Caki2 (cell line): ENCODE measurements around the gene RAMAC. TPM values are rescaled to one million over a fixed set of nuclear protein-coding genes. Genes with fewer than 3 reads are reported as not detected.
"Not testable (repeated sequence)": the region's sequence is repeated elsewhere in the genome, so short reads cannot be mapped to it uniquely, and the experiment has no call there.

Source experiments
- DNase-seq: peaks from one replicate; pipeline ENCODE4 v3.0.0-alpha.2; 2015; ENCODE audit warnings: low read depth
- in situ Hi-C: cut with HindIII; loops from 2 replicates; pipeline ENCODE4 v1.10.0; 2016; ENCODE audit warnings: low sequenced_read_pairs, low pct_unique_long_range_greater_than_20kb, mixed read lengths
- total RNA-seq: library from RNA; depleted of rRNA; stranded (reverse); fragments of >200 nt; shearing (Covaris generic); gene quantifications from 2 replicates; pipeline ENCODE4 v1.2.3, GENCODE V29; 2014; ENCODE audit warnings: low replicate concordance; rRNA removed

The RAMAC gene
- 16.8 and 28.5 TPM in 2 replicates for total RNA-seq

DNA sequence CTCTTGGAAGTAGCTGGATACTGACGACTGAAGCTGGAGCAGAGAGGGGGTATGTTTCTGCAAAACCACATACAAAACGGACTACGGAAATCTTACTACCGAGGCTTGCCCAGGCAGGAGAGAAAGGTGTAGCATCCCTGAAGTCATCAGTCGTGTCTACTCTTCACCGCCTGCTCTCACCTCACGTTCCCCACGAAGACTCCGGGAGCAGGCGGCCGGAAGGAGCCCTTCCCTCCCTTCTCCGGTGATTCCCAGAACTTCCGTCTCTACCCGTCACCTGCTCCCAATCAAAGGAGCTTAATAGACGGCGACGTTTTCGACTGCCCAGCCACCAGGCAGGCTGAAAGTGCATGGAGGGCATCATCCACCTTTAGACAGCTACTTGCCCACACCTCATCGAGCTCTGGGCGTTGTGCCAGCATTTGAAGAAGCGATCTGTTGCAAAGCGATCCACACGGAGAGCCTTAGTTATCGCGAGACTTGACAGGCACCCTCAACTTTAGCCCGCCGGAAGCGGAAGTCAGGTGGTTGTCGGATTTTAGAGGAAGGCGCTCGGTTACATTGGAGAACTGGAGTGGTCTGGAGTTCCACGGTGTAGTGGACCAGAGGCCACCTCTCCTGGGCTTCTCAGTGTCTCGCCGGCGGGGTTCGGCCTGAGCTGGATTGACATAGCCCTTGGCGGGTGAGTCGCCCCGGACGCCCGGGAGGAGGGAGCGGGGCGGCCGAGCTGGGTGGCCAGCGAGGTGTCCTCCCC is at the start of gene RAMAC:
TSS of gene RAMAC (plus strand) at position 523 of the 754 bp plus-strand sequence. CDS start 2,809 bp downstream, outside the sequence.
- in situ Hi-C loops, result no loop called here
- DNase-seq, result peak; percentile 92

DNA sequence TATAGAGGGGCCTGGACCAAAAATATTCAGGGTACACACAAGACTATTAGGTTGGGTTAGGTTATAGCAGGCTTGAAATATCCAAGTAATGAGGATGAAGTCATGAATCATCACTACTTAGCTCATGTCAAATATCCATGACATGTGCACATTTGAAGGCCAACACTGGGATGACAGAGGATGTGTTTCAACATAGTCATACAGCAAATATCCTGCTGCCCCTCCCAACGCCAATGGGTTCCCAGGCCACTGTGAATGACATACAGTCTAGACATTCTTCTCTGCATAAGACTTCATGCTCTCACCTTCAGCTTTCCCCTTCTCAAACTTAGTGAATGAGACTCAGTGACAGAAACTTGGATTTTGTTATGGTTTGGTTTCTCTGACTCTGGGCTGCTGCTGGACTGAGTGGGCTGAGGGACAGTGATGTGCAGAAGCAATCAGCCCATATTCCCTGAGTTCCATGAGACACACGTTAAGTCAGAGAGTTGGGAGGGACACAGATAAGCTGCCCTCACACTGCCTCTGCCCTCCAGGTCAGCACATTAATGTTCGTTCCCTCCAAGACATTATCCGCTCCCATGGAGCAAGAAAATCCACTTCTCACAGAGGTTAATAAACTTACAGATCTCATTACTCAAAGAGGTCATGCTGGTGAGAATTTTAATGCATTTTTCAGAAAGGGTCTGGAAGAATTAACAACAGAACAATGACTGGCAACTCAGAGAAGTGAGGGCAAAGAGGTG is 48.9 kb upstream of the RAMAC start:
- no peak for DNase-seq
- in situ Hi-C loops, result no loop called here

DNA sequence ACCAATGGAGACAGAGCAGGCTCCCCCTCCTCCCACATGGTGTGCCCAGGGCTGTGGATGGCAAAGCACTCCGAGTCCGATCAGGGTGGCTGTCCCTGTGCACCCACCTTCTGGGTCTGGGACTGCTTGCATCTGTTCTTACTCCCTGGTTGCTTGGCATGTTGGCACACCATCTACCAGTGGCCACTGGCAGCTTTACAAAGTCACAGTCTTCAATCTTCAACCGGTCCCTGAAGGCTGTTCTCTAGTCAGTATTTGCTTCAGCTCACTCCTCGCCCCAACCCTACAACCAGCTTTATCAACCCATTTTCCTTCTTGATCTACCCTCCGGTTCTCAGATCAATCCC is 48.3 kb upstream of the RAMAC start:
- DNase-seq, result no peak
- in situ Hi-C loops, result no loop called here

DNA sequence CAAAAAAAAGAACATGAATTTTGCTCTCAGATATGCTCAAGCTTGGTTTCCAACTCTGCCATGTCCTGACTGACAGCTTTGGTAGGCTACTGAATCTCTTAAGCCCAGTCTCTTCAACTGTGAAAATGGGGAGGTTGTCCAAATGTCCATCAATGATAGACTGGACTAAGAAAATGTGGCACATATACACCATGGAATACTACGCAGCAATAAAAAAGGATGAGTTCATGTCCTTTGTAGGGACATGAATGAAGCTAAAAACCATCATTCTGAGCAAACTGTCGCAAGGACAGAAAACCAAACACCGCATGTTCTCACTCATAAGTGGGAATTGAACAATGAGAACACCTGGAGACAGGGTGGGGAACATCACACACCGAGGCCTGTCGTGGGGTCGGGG is 46.3 kb upstream of the RAMAC start:
- in situ Hi-C loops, DNase-seq: not testable (repeated sequence)

DNA sequence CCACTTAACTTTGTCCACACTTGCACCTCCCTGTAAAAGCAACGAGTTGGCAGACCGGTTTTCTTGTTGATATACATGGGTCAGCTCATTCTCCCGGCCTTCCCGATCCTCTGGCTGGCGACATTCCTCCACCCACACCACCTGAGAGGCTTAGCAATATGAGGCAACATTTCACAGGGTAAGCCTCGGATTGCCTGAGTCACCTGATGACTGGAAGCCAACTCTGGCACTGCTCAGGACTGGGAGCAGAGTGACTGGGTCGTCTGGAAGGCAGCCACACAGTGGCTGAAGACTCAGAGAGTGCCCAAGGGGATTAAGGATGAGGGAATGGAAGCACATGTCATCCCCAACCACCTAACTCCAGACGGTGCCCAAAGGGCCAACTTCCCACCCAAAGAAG is 43.3 kb upstream of the RAMAC start:
- in situ Hi-C loops, result no loop called here
- peak; percentile 80 for DNase-seq

DNA sequence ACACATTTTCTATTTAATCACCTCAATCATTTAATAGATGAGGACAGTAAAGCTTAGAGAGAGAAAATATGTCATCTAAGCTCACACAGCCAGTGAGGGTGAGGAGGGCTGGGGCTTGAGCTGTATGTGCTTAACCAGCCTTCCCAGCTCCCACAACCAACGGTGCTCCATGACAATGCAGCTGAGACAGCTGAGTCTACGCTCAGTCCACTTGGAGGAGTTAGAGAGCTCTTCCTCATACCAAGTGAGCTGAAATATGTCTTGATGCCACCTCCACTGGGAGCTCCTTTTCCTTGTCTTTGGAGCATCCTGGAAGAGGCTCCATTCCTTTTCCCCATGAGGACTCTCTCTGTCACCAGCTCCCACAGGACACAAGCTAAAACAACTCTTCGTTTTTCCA is 42.8 kb upstream of the RAMAC start:
- in situ Hi-C loops, result no loop called here
- peak; percentile 36 for DNase-seq

DNA sequence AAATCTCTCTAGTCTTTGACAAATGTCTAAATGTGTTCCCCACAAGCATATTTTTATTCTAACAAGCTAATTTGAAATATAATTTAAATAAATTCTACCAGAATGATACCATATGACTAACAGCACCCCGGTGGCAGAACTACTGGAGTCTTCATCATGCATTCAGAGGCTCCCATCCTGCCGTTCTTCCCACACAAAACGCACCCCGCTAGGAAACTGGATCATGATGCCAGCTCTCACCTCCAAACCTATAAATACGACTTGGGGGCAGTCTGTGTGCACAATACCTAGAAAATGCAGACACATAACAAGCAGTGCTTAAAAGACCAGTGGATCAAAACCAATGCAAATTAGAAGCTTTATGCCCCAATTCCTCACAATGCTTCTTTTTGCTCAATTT is 42.0 kb upstream of the RAMAC start:
- in situ Hi-C loops, result no loop called here
- no peak for DNase-seq

DNA sequence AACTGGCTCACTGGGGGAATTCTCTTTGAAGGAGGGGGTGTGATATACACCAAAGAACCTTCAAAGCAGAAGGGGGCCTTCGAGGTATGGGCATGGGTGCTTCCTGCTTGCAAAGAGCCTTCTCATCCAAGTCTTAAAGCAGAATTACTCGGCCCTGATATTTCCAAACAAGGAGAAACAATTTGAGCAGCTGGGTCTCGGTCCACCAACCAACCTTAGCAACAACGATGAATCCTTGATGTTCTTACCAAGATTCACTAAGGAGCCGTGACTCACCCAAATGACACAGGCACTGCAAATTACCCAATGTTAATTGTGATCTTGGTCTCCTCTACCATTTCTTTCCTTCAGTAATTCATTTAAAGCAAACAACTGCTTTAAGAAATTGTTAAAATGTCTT is 41.2 kb upstream of the RAMAC start:
- in situ Hi-C loops, result no loop called here

DNA sequence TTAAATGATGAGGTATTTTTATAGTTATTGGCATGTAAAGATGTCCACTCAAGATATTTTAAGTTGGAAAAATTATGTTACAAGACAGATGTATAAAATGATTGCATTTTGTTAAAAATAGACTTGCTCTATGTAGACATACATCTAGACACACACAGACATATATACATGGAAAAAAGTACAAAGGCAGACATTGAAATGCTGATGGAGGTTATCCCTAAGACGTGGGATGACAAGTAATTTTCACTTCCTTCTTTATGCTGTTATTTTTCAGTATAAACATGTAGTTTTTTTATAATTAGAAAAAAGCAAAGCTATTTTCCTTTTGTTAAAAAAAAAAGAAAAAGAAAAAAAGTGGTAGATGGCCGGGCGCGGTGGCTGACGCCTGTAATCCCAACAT is 40.7 kb upstream of the RAMAC start:
- in situ Hi-C loops, result no loop called here
- DNase-seq, result no peak

More for the DNA sequence above, 41.2 kb upstream of the RAMAC start:
- DNase-seq, result peak; percentile 85

DNA sequence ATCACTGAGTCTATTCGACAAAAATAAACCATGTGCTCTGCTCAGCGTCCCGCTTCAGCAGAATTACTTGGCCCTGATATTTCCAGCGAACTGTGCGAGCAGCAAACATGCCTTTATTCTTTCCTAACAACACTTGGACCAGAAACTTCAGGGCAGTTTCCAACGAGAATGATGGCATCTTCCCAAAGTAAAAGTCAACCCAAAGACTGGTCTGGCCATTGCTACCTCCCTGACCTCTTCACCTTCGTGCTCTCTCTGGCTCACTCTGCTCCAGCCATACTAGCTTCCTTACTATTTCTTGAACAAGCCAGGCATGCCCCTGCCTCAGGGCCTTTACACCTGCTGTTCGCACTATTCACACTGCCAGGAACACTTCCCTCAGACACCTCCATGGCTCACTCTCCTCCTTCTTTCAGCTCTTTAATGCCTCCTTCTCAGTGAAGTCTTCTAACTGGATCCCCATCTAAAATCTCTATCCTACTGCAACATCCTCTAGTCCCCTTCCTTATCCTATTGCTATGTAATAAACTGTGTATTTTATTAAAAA is 39.8 kb upstream of the RAMAC start:
- no peak for DNase-seq

DNA sequence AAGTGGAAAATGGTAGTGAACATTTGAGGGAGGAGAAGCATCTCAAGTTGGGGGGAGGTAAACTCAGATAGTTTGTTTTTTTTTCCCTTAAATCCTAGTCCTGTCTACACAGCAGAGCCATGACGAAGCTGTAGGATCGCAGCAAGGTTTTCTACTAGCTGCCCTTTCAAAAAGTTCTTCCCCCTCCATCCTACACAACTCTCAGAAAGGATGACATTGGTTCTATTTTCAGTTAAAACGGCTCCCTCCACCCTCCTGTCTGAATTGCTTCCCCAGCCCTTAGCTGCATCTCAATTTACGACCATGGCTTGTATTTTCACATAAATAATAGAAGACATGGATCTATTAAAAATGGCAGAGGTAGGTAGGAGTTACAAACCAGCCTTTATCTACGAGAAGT is 35.7 kb upstream of the RAMAC start:
- in situ Hi-C loops, result no loop called here
- DNase-seq, result no peak

More for the DNA sequence above, 39.8 kb upstream of the RAMAC start:
- in situ Hi-C loops, result no loop called here

DNA sequence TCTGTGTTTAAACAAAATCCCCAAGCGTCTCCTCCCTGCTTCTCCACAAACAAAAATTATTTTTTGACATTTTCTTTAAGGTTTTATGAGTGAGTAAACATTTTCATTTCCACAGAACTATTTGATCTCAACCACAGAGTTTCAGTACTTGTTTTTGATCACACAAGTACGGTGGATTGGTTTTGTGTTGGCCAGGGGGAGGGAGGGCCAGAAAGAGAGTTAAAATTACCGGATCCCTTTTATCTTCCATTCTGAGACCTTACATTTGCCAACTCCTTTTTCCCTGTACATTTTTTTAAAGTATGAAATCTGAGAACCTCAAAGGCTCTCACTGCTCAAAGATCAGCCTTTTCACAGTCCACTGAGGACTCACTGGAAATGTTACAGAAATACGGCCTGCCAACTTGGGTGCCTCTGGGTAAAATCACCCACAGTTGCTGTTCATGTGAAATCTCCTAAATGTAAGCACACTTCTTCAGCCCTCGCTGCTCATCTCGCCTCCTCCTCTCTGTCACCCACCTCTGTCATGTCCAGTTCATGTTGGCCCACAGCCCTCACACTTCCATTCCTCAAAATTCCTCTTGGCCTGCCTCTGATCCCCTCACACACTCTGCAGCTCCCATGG is 35.2 kb upstream of the RAMAC start:
- in situ Hi-C loops, result no loop called here
- no peak for DNase-seq

DNA sequence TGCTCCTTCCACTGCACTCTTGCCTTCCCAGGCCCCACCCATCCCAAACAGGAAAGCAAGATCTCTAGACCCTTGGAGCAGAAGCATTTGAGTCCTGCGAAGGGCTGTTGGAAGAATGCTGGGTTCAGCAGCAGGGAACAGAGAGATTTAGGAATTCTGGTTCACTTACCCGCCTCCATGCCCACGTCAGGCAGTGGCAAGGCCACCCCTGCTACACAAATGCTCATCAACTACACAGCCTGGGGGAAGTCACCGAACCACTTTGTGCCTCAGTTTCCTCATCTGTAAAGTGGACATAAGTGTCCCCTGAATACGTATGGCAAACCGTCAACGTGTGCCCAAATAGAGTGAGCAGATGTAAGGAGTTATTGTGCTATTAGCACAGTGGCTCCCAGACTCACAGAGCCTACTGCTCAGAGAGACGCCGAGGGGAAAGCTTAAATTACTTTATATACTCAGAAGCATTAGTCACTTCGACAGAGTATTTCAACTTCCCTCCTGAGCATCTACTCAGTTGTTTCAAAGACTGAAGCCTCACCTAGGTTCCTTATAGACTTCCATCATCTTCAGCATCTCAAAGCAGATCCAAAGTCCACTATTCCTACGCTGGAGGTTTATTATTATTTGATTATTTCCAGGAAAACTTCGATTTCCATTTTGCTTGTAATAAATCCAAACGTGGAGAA is 34.4 kb upstream of the RAMAC start:
- DNase-seq, result peak; percentile 17
- in situ Hi-C loops, result no loop called here

DNA sequence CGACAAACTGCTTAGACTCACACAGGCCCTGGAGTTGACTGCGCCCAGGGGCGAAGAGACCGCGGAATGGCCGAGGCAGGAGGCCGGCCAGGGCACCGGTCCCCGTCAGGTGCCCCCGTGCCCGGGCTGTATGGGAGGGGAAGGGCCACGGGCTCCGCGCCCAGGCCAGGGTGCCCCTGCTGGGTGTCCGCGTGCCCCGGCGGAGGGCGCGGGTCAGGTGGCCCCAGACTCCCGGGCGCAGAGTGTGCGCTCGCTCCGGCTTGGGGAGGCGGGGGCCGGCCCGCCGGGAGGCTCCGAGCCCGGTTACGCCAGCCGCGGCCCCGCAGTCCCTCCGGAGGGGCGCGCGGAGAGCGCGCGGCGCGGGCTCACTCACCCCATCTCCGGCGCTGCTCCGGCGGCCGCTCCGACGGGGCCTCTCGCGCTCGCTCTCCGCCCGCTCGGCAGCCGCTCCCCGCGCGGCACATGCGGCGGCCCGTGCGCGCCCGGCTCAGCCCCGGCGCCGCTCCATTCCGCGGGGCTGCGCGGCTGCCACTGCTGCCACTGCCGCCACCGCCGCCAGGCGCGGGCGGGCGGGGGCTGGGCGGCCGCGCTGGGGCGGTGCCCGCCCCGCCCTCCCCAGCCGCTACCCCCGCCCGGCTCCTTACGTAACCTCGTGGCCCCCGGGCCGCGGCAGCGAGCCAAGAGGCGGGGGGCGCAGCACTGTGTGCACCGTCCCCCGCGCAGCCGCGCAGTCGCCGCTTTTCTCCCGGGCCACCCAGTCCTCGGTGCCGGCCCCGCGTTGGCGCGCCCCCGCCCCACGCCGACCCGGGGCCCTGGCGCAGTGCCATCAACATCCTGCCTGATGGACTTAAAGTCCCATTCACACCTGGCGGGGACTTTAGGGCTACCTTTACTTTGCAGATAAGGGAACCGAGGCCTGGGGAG is 33.6 kb upstream of the RAMAC start, which contains the start of gene HOMER2:
TSS of gene HOMER2 (minus strand) at position 563 of the 924 bp plus-strand sequence. CDS start at position 378, 185 bp downstream.
- DNase-seq, result peak; percentile 25
- in situ Hi-C loops, result no loop called here

DNA sequence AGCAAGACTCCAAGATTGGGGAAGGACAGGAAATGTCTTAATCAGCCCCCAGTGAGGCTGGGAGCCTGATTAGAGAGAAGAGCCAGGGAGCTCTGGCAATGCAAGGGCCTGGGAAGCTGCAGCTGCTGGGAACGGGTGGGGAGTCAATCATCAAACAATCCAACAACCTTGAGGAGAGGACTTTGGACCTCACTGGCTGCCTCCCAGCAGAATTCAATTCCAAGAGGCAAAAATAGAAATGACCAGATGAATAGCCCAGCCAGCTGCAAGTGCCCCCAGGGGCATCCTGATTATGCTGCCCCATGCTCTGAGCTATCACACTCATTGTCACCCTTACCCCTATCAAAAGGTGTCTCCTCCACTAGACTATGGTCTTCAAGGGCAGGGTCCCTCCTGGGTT is 27.4 kb upstream of the RAMAC start:
- no peak for DNase-seq
- in situ Hi-C loops, result no loop called here

DNA sequence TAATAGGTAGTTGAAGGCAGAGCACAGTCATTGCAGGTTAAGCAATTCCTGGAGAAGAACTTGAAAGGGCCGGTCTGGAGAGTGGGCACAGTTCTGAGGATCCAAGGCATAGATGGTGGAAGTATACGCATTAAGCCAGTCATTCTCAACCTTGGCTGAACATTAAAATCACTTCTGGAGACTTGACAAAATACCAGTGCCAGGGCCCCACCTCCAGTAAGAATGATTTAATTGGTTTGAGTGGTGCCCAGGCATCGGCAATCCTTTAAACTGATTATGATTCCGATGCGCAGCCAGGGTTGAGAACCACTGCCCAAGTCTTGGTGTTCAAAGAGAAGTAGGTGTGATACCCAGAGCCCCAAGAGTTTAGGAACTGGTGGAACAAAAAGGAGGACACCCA is 26.6 kb upstream of the RAMAC start:
- in situ Hi-C loops, result no loop called here
- no peak for DNase-seq

DNA sequence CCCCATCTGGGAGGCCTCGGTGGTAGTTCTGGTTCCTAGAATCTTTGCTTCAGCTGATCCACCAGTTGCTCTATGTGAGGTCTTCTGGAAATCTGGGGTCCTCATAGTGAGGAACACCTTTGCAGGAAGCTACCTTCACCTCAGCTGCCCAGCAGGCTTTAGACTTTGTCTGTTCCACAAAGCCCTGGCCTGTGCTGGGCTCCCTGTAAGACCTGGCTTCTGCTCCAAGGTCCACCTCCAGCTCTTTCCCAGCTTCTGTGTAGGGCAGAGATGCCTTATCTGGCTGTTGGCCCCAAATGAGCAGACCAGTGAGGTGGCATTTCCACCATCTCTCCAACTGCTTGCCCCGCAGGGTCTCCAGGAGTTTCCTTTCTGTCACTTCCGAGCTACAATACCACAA is 25.2 kb upstream of the RAMAC start:
- no peak for DNase-seq
- in situ Hi-C loops, result no loop called here
